ENCODE results near the gene ATN1. TPM values are rescaled to one million over a fixed set of nuclear protein-coding genes. Genes with fewer than 3 reads are reported as not detected.
A peak's percentile ranks its signal among the peaks of the same experiment; 100 is the strongest.
"Not testable (repeated sequence)": the region's sequence is repeated elsewhere in the genome, so short reads cannot be mapped to it uniquely, and the experiment has no call there.

The ATN1 gene
- total RNA-seq, 1 donor, result 4.6 TPM

GRCh38 chr12:6894321-6894720 lies 33.4 kb upstream of the ATN1 start:
- H3K27me3 ChIP-seq (ENCODE audit: insufficient read depth, low read length), result no peaks in the 10 kb centered on the region
- H3K9me3 ChIP-seq (ENCODE audit: low read depth, low read length), result no peaks in the 10 kb centered on the region
- peaks cover 27% of the 10 kb centered on the region for H3K4me1 ChIP-seq (ENCODE audit: insufficient read depth, low read length)
- H3K4me3 ChIP-seq (ENCODE audit: low read length), result no peak overlapping the region

- H3K27me3 ChIP-seq (ENCODE audit: insufficient read depth, low read length), result no peaks in the 10 kb centered on the region
- H3K4me1 ChIP-seq (ENCODE audit: insufficient read depth, low read length), result peaks cover 21% of the 10 kb centered on the region
- H3K4me3 ChIP-seq (ENCODE audit: low read length), result no peak overlapping the region
- H3K9me3 ChIP-seq (ENCODE audit: low read depth, low read length), result no peaks in the 10 kb centered on the region
Measured at GRCh38 chr12:6896846-6897435, 30.8 kb upstream of the ATN1 start.

DNA sequence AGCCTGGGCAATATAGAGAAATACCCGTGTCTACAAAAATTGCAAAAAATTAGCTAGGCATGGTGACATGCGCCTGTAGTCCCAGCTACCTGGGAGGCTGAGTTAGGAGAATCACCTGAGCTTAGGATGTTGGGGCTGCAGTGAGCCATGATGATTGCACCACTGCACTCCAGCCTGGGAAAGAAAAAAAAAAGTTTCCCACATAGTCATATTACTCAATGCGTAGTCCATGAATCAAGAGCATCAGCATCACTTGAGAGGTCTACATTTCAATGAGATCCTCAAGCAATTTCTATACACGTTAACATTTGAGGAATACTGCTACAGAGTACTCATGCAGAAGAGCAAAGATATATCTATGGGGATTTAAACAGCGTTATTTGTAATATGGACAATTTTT lies 28.3 kb upstream of the ATN1 start:
- Histone ChIP-seq H3K4me1 (ENCODE audit: insufficient read depth, low read length) (peaks cover 15% of the 10 kb centered on the region), H3K9me3 (ENCODE audit: low read depth, low read length) (no peaks in the 10 kb centered on the region), H3K4me3 (ENCODE audit: low read length) (no peak overlapping the region), H3K27me3 (ENCODE audit: insufficient read depth, low read length) (no peaks in the 10 kb centered on the region)

DNA sequence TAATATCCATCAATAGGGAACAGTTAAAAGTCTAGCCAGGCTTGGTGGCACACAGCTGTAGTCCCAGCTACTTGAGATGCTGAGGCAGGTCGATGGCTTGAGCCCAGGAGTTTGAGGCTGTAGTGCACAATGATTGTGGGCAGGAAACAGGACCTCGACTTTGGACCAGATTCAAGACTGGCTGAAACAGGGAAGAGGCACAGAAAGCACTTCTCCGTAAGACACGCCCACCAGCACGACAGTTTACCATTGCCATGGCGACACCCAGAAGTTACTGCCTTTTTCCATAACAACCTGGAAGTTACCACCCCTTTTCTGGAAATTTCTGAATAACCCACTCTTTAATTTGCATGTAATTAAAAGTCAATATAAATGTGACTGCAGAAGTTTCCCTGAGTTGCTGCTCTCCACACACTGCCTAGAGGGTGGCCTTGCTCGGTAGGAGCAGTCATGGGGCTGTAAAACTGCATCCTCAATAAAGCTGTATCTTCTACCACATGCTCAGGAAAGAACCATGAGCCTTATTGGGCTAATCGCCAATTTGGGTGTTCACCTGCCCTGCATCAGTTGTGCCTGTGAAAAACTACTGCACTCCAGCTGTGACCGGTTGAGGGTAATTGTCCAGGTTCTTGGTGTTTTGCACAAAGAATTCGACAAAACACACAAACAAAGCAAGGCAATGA lies 27.8 kb upstream of the ATN1 start:
- Histone ChIP-seq H3K4me1 (ENCODE audit: insufficient read depth, low read length) (peaks cover 16% of the 10 kb centered on the region), H3K27me3 (ENCODE audit: insufficient read depth, low read length) (no peaks in the 10 kb centered on the region), H3K4me3 (ENCODE audit: low read length) (no peak overlapping the region), H3K9me3 (ENCODE audit: low read depth, low read length) (no peaks in the 10 kb centered on the region)

DNA sequence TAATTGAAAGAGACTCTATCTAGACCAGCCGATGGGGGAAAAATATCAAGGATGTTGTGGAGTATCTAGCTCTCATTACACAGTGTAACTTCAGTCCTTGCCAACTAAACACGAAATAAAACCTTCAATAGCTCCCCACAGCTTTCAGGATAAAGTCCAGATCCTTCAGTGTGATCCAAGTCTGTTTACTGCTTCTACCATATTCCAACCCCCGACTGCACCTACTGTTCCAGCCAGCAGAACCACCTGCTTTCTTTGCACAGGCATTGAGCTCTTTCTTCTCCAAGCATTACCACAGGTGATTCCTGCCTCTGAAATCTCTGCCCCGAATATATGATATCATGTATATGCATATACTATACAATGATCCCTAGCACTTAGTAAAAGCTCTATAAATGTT lies 25.3 kb upstream of the ATN1 start:
- peaks cover 24% of the 10 kb centered on the region for H3K4me1 ChIP-seq (ENCODE audit: insufficient read depth, low read length)
- H3K27me3 ChIP-seq (ENCODE audit: insufficient read depth, low read length), result no peaks in the 10 kb centered on the region
- H3K4me3 ChIP-seq (ENCODE audit: low read length), result no peak overlapping the region
- H3K9me3 ChIP-seq (ENCODE audit: low read depth, low read length), result no peaks in the 10 kb centered on the region

DNA sequence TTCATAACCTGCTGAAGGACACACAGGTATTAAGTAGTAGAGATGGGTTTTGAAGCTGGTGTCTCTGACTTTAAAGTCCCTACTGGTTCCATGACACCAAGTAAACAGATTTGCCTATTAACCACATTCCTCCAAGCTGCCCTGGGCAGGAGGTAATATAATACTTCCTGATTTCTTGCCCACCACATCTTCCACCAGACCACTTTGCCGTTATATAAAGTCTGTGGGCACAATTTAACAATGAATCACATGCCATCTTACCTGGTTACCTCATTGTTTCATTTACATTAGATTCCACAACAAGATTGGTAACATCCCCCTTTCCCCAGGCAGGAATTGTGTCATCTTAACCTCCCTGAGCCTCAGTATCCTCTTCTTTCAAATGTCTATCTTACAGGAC lies 24.0 kb upstream of the ATN1 start:
- no peak overlapping the region for H3K4me3 ChIP-seq (ENCODE audit: low read length)
- peaks cover 24% of the 10 kb centered on the region for H3K4me1 ChIP-seq (ENCODE audit: insufficient read depth, low read length)
- H3K9me3 ChIP-seq (ENCODE audit: low read depth, low read length), result no peaks in the 10 kb centered on the region
- H3K27me3 ChIP-seq (ENCODE audit: insufficient read depth, low read length), result no peaks in the 10 kb centered on the region

DNA sequence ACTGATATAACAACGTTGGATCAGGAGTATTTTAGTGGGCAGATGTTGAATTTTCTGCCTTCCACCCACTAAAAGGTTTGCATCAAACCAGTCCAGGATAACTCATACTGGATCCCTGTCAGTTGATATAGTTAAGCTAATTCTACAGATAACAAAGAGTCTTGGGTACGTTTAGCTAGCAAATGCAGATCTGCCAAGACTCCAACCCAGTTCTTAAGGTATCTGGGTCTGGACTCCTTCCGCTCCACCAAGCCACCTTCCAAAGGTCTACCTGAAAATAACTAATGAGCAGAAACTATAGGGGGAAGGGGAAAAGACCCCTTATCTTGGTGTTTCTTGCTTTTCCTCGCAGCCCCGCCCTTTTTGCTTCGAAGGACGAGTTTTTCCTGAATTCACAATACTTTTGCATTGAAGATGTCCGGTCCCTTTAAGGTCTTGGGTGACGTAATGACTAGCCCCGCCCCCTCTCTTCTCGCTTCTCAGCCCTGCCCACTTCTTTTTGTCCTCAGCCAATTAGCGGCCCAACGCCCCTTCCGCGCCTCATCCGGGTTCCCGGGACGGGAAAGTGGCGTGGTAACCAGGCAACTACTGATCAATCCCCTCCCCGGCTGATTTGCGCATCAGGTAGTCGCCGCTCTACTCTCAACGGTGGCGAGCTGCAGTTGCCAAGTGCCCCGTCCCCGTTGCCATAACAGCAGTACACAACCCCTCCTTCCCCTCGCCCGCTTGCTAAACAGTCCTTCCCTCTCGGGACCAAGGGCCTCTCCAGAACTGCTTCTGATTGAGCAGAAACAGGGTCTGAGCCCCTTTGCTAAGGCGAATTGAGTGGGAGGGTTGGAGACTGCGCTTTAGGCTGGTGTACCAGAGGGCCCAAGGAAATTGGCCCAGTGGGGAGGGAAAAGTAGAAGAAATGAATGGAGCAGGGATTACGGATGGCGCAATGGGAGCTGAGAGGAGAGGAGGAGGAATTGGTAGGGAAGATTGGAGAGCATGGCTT lies 23.2 kb upstream of the ATN1 start, which contains the start of gene LRRC23:
Gene LRRC23, plus strand, starts transcription at position 543 of the 997 bp plus-strand sequence. CDS start 812 bp downstream, outside the sequence.
- Histone ChIP-seq H3K9me3 (ENCODE audit: low read depth, low read length) (no peaks in the 10 kb centered on the region), H3K27me3 (ENCODE audit: insufficient read depth, low read length) (no peaks in the 10 kb centered on the region), H3K4me1 (ENCODE audit: insufficient read depth, low read length) (peaks cover 24% of the 10 kb centered on the region), H3K4me3 (ENCODE audit: low read length) (peak within 1 kb of the TSS; percentile 56)

- Histone ChIP-seq H3K4me1 (ENCODE audit: insufficient read depth, low read length) (peaks cover 15% of the 10 kb centered on the region), H3K27me3 (ENCODE audit: insufficient read depth, low read length) (no peaks in the 10 kb centered on the region), H3K4me3 (ENCODE audit: low read length) (no peak overlapping the region), H3K9me3 (ENCODE audit: low read depth, low read length) (no peaks in the 10 kb centered on the region)
Measured at GRCh38 chr12:6905414-6906040, 22.2 kb upstream of the ATN1 start.

GRCh38 chr12:6908141-6908540 lies 19.6 kb upstream of the ATN1 start:
- not testable (repeated sequence) for H3K27me3 ChIP-seq (ENCODE audit: insufficient read depth, low read length)
- peaks cover 15% of the 10 kb centered on the region for H3K4me1 ChIP-seq (ENCODE audit: insufficient read depth, low read length)

DNA sequence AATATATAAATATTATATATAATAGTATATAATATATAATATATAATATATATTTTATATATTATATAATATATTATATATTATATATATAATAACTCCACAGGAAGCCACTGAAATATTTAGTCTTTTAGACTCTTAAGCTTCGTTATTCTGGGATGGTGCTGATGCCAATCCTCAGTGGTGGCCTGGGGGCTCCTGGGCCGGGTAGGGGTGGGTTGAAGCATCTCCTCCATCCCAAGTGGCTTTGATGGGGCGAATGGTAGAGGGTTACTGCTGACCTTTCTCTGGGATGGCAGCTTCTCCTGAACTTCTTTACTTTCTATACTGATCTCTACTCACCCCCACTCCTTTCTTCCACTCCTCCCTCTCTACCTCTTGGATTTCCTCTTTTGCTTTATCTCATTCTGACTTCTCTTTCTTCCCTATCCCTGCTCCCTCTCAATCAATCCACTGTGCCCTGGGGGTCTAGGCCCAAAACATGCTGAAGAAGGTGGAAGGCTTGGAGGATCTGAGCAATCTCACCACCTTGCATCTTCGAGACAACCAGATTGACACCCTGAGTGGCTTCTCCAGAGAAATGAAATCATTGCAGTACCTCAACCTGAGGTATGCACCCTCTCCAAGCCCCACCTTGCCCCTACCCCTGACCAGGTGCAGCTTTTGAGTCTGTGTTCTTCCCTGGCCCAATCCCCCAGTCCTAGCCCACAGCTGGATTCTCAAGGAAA lies 18.2 kb upstream of the ATN1 start:
- peaks cover 18% of the 10 kb centered on the region for H3K4me1 ChIP-seq (ENCODE audit: insufficient read depth, low read length)
- no peak overlapping the region for H3K4me3 ChIP-seq (ENCODE audit: low read length)
- no peaks in the 10 kb centered on the region for H3K9me3 ChIP-seq (ENCODE audit: low read depth, low read length)
- H3K27me3 ChIP-seq (ENCODE audit: insufficient read depth, low read length), result peaks cover 9% of the 10 kb centered on the region

More at GRCh38 chr12:6908141-6908540, 19.6 kb upstream of the ATN1 start:
- not testable (repeated sequence) for H3K4me3 ChIP-seq (ENCODE audit: low read length); H3K9me3 ChIP-seq (ENCODE audit: low read depth, low read length)

- H3K4me1 ChIP-seq (ENCODE audit: insufficient read depth, low read length), result peaks cover 17% of the 10 kb centered on the region
- H3K27me3 ChIP-seq (ENCODE audit: insufficient read depth, low read length), result peaks cover 11% of the 10 kb centered on the region
- H3K4me3 ChIP-seq (ENCODE audit: low read length), result no peak overlapping the region
- H3K9me3 ChIP-seq (ENCODE audit: low read depth, low read length), result no peaks in the 10 kb centered on the region
Measured at GRCh38 chr12:6912164-6912935, 15.4 kb upstream of the ATN1 start.

GRCh38 chr12:6914246-6914946 lies 13.4 kb upstream of the ATN1 start, which contains the start of gene ENO2:
ENO2 (plus strand) TSS chr12:6914580; CDS start chr12:6915833, 1,253 bp downstream.
- Histone ChIP-seq H3K9me3 (ENCODE audit: low read depth, low read length) (no peaks in the 10 kb centered on the region), H3K27me3 (ENCODE audit: insufficient read depth, low read length) (peaks cover 11% of the 10 kb centered on the region), H3K4me1 (ENCODE audit: insufficient read depth, low read length) (peaks cover 17% of the 10 kb centered on the region), H3K4me3 (ENCODE audit: low read length) (peak within 1 kb of the TSS; percentile 43)
